ENCODE data around the gene IL1RN. TPM values are rescaled to one million over a fixed set of nuclear protein-coding genes. Genes with fewer than 3 reads are reported as not detected.
A peak's percentile ranks its signal among the peaks of the same experiment; 100 is the strongest.

Gene IL1RN
- total and polyA plus RNA-seq, 2 of the 13 experiments (the other 11 are each of a cell fraction or from before 2014, with no cell fraction given): 21.2 to 101 TPM

- peak; percentile 90 for FAIRE-seq
- Histone ChIP-seq H4K20me1 (ENCODE audit: insufficient read depth, low read length) (no peaks in the 10 kb centered on the region), H3K4me3 (replicated peaks in 1 of 3; ENCODE audit: insufficient read depth in 1 of 3, low read depth in 2 of 3, low read length in 3 of 3) (peak overlapping the region; percentile 50 to 68 (median 52)), H3K4me1 (ENCODE audit: insufficient read depth, low read length) (peaks cover 43% of the 10 kb centered on the region), H3K27ac (ENCODE audit: extremely low read length, insufficient read depth, low read length) (peak overlapping the region; percentile 64), H3K36me3 (replicated peaks in 1 of 2; ENCODE audit: control insufficient read depth in 1 of 2, insufficient read depth in 2 of 2, low read length in 2 of 2) (no peaks in the 10 kb centered on the region), H3K9me3 (ENCODE audit: low read length) (no peaks in the 10 kb centered on the region), H3K27me3 (ENCODE audit: control insufficient read depth in 1 of 2, insufficient read depth in 2 of 2, low read length in 2 of 2) (no peaks in the 10 kb centered on the region; a peak in 1 of 5 replicates), H3K9ac (ENCODE audit: insufficient read depth, low read depth, low read length) (peak overlapping the region; percentile 60), H3K4me2 (ENCODE audit: low read depth, low read length) (peak overlapping the region; percentile 90), H2AFZ (ENCODE audit: low read length) (peak overlapping the region; percentile 92), H3K79me2 (ENCODE audit: insufficient read depth, low read length) (no peaks in the 10 kb centered on the region)
- in situ Hi-C loops (cut with HindIII; ENCODE audit: extremely low pct_ligation_motif_present, low pct_unique_long_range_greater_than_20kb) (no loop called here), intact Hi-C loops (cut with micrococcal nuclease; ENCODE audit: unreplicated experiment) (loop anchor here (1.0 to 2.0 kb wide), 3 partner anchors 18 to 42 kb away; no protein-coding TSS in a partner anchor)
- CTCF ChIA-PET (ENCODE audit: low intra/inter-chr PET ratio, low total read pairs): interaction anchor here (1.2 kb wide), 1 partner anchor 72 kb away, joined by 3 read pairs; no protein-coding TSS in a partner anchor
- peak; percentile 88 for ATAC-seq
- DNase-seq (ENCODE audit: low spot score): peak; percentile 85
- POLR2A ChIA-PET: interaction anchor here (1.0 to 5.3 kb wide), 12 partner anchors 10 to 68 kb away, joined by 4 to 103 read pairs (median 11); partner anchors contain the start of genes IL1RN and PSD4
- no TSS peak for BruUV-seq (replicated peaks)
- WGBS (ENCODE audit: low lambda C conversion rate): 12% methylated on average over 10 of the region's 10 CpGs
- TF ChIP-seq ZNF574 (CRISPR knock-in tag; IDR thresholded peaks at IDR 0.05) (no peak), ZNF333 (CRISPR knock-in tag; IDR thresholded peaks at IDR 0.05; ENCODE audit: borderline replicate concordance) (no peak), MZF1 (CRISPR knock-in tag; IDR thresholded peaks at IDR 0.05; ENCODE audit: borderline replicate concordance) (no peak), HHEX (CRISPR knock-in tag; IDR thresholded peaks at IDR 0.05) (peak; percentile 42; the same call in 1 of the 2 replicates), ZNF484 (CRISPR knock-in tag; IDR thresholded peaks at IDR 0.05; ENCODE audit: borderline replicate concordance, low read depth) (no peak), ZNF350 (CRISPR knock-in tag; IDR thresholded peaks at IDR 0.05; ENCODE audit: borderline replicate concordance, low read depth) (no peak), DNMT1 (CRISPR knock-in tag; IDR thresholded peaks at IDR 0.05) (no peak), NFE2L1 (CRISPR knock-in tag; IDR thresholded peaks at IDR 0.05; ENCODE audit: borderline replicate concordance) (no peak), MED1 (CRISPR knock-in tag; IDR thresholded peaks at IDR 0.05) (peak; percentile 51; the same call in 1 of the 2 replicates), PHB2 (IDR thresholded peaks at IDR 0.05; ENCODE audit: partially characterized antibody) (no peak), ERF (CRISPR knock-in tag; IDR thresholded peaks at IDR 0.05) (no peak), XBP1 (CRISPR knock-in tag; IDR thresholded peaks at IDR 0.05) (no peak), ZNF530 (CRISPR knock-in tag; IDR thresholded peaks at IDR 0.05; ENCODE audit: low read depth) (no peak), IKZF5 (CRISPR knock-in tag; IDR thresholded peaks at IDR 0.05) (0 out of 2 replicates have a peak, but pooled peaks have one; percentile 30), ZNF883 (CRISPR knock-in tag; IDR thresholded peaks at IDR 0.05; ENCODE audit: not compliant biosample characterization) (no peak), NRL (CRISPR knock-in tag; IDR thresholded peaks at IDR 0.05; ENCODE audit: borderline replicate concordance) (no peak)
- TF ChIP-seq, protein P1, sequence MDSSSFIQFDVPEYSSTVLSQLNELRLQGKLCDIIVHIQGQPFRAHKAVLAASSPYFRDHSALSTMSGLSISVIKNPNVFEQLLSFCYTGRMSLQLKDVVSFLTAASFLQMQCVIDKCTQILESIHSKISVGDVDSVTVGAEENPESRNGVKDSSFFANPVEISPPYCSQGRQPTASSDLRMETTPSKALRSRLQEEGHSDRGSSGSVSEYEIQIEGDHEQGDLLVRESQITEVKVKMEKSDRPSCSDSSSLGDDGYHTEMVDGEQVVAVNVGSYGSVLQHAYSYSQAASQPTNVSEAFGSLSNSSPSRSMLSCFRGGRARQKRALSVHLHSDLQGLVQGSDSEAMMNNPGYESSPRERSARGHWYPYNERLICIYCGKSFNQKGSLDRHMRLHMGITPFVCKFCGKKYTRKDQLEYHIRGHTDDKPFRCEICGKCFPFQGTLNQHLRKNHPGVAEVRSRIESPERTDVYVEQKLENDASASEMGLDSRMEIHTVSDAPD (CRISPR knock-in tag; IDR thresholded peaks at IDR 0.05): no peak
These were observed 29.1 kb downstream of the IL1RN start for GRCh38 chr2:113156278-113157117.
